ENCODE measurements around the gene CNGA4. TPM values are rescaled to one million over a fixed set of nuclear protein-coding genes. Genes with fewer than 3 reads are reported as not detected.
A peak's percentile ranks its signal among the peaks of the same experiment; 100 is the strongest.

The CNGA4 gene
- polyA plus RNA-seq, 3 donors: 0.69 TPM; not detected in 2

DNA sequence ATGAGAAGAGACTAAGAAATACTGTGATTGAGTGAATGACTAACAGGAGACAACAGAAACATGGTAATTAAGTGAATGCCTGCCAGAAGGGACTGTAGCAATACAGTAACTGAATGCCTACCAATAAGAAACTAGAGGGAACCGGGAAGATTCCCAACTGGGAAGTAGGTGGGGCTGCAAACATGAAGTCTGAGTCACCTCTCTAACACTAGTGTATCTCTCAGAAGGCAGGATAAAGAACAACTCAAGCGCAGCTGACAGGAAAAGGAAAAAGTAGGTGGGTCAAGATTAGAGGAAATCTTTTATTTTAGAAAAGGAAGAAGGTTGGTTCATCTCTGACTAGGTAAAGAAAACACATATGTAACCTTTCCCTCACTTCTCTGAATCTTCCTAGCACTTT is 19.5 kb upstream of the CNGA4 start:
- Mint-ChIP-seq H3K36me3 (peaks cover 12 to 81% of the 10 kb centered on the region in 2 donors), H3K9me3 (no peaks in the 10 kb centered on the region), H3K4me3 (no peak overlapping the region), H3K4me1 (peaks cover 29% of the 10 kb centered on the region), H3K27me3 (ENCODE audit: low read depth in 3 of 3) (peaks cover 0 to 3% (median 0%) of the 10 kb centered on the region in 3 donors), H3K27ac (peak overlapping the region in 5 of 7 donors; percentile 60 to 72 (median 69))
- Histone ChIP-seq H3K9ac (ENCODE audit: insufficient read depth, low read length, poor library complexity, severe bottlenecking) (no peak overlapping the region), H3K4me3 (replicated peaks in 1 of 3; ENCODE audit: low read depth in 2 of 3, low read length in 3 of 3) (no peak overlapping the region), H3K4me1 (ENCODE audit: control insufficient read depth in 1 of 2, insufficient read depth in 2 of 2, low read length in 2 of 2) (peaks cover 19 to 39% of the 10 kb centered on the region in 2 donors), H3K36me3 (replicated peaks in 1 of 2; ENCODE audit: control insufficient read depth in 1 of 2, insufficient read depth in 2 of 2, low read length in 2 of 2) (peaks cover 86 to 100% of the 10 kb centered on the region in 2 donors), H3K4me2 (replicated peaks; ENCODE audit: extremely low read depth, low read length, poor library complexity, severe bottlenecking) (no peak overlapping the region), H3K27me3 (ENCODE audit: control insufficient read depth in 2 of 2, insufficient read depth in 2 of 2, low read length in 2 of 2) (no peaks in the 10 kb centered on the region), H3K9me3 (replicated peaks in 1 of 2; ENCODE audit: control insufficient read depth in 1 of 2, insufficient read depth in 1 of 2, low read length in 2 of 2) (no peaks in the 10 kb centered on the region), H2AFZ (ENCODE audit: insufficient read depth, low read depth, low read length, poor library complexity, severe bottlenecking) (no peak overlapping the region), H3K79me2 (ENCODE audit: insufficient read depth, low read length) (peaks cover 15% of the 10 kb centered on the region), H4K20me1 (ENCODE audit: insufficient read depth, low read length) (peaks cover 14% of the 10 kb centered on the region), H3K27ac (ENCODE audit: low read depth in 1 of 2, low read length in 2 of 2) (peak overlapping the region in 1 of 2 donors; percentile 71)
- no peak for TF ChIP-seq CTCF (IDR thresholded peaks at IDR 0.05)
- peak in 2 of 3 donors; percentile 60 to 79 for DNase-seq
- intact Hi-C loops (cut with micrococcal nuclease): no loop called here
- WGBS (ENCODE audit: insufficient coverage): no CpG with 5 or more reads among the region's 2 CpGs

- intact Hi-C loops (cut with micrococcal nuclease): no loop called here
- Histone ChIP-seq H3K27me3 (ENCODE audit: control insufficient read depth in 2 of 2, insufficient read depth in 2 of 2, low read length in 2 of 2) (no peaks in the 10 kb centered on the region), H3K9me3 (replicated peaks in 1 of 2; ENCODE audit: control insufficient read depth in 1 of 2, insufficient read depth in 1 of 2, low read length in 2 of 2) (no peaks in the 10 kb centered on the region), H3K9ac (ENCODE audit: insufficient read depth, low read length, poor library complexity, severe bottlenecking) (no peak overlapping the region), H2AFZ (ENCODE audit: insufficient read depth, low read depth, low read length, poor library complexity, severe bottlenecking) (no peak overlapping the region), H3K36me3 (replicated peaks in 1 of 2; ENCODE audit: control insufficient read depth in 1 of 2, insufficient read depth in 2 of 2, low read length in 2 of 2) (peaks cover 44 to 66% of the 10 kb centered on the region in 2 donors), H3K27ac (ENCODE audit: low read depth in 1 of 2, low read length in 2 of 2) (no peak overlapping the region), H3K4me3 (replicated peaks in 1 of 3; ENCODE audit: low read depth in 2 of 3, low read length in 3 of 3) (no peak overlapping the region), H3K4me1 (ENCODE audit: control insufficient read depth in 1 of 2, insufficient read depth in 2 of 2, low read length in 2 of 2) (peaks cover 37 to 72% of the 10 kb centered on the region in 2 donors), H3K4me2 (replicated peaks; ENCODE audit: extremely low read depth, low read length, poor library complexity, severe bottlenecking) (no peak overlapping the region), H4K20me1 (ENCODE audit: insufficient read depth, low read length) (peaks cover 9% of the 10 kb centered on the region), H3K79me2 (ENCODE audit: insufficient read depth, low read length) (peaks cover 60% of the 10 kb centered on the region)
- TF ChIP-seq CTCF (IDR thresholded peaks at IDR 0.05): no peak
- peaks cover 64% of the 10 kb centered on the region for H3K4me1 Mint-ChIP-seq
- 99% methylated on average over 17 of the region's 17 CpGs for WGBS (ENCODE audit: insufficient coverage)
- peaks cover 37 to 66% of the 10 kb centered on the region in 2 donors for H3K36me3 Mint-ChIP-seq
- H3K27ac Mint-ChIP-seq: peak overlapping the region in 2 of 7 donors; percentile 55 to 82
- H3K9me3 Mint-ChIP-seq: no peaks in the 10 kb centered on the region
- H3K4me3 Mint-ChIP-seq: no peak overlapping the region
- no peak for DNase-seq
- H3K27me3 Mint-ChIP-seq (ENCODE audit: low read depth in 3 of 3): no peaks in the 10 kb centered on the region
Measured at GRCh38 chr11:6223854-6224253, 15.0 kb upstream of the CNGA4 start.
